Cardiac fibroblast (primary cell): ENCODE measurements around the gene TMEM231.
"Not testable (repeated sequence)": the region's sequence is repeated elsewhere in the genome, so short reads cannot be mapped to it uniquely, and the experiment has no call there.

ENCODE experiments used
- DNase-seq, 2 donors: peaks; one replicate each; pipeline versions ENCODE4 v3.0.0 to v3.0.0-alpha.2; 2010; ENCODE audit warnings: low read depth in 2 of 2
- H3K4me3 ChIP-seq, 2 donors: replicated peaks in 1 of 2; 1 replicate in 1 of 2; 2 replicates in 1 of 2; pipeline ENCODE4 v1.5.1; 2011; ENCODE audit warnings: low read depth in 2 of 2, low read length in 2 of 2, mild to moderate bottlenecking in 2 of 2, moderate library complexity in 1 of 2
- CTCF ChIP-seq: IDR thresholded peaks from one replicate; pipeline ENCODE4 v1.5.1; 2011; ENCODE audit warnings: low read depth, mild to moderate bottlenecking, low read length, inconsistent platforms

TMEM231 gene

GRCh38 chr16:75555707-75556430, at the start of gene TMEM231:
TSS of gene TMEM231 (minus strand) at chr16:75556252. CDS start at chr16:75556209, 43 bp downstream.
- peak within 1 kb of the TSS; percentile 80 to 87 for H3K4me3 ChIP-seq
- no peak for TF ChIP-seq CTCF
- DNase-seq, result peak; percentile 93 to 94

- no peak overlapping the region for H3K4me3 ChIP-seq
- DNase-seq, result no peak
- no peak for TF ChIP-seq CTCF
These were observed 47.2 kb upstream of the TMEM231 start for GRCh38 chr16:75603241-75603640.

- no peak overlapping the region for H3K4me3 ChIP-seq
- no peak for TF ChIP-seq CTCF
- no peak for DNase-seq
These were observed 43.6 kb upstream of the TMEM231 start for GRCh38 chr16:75599452-75600277.

GRCh38 chr16:75593825-75594820, 38.1 kb upstream of the TMEM231 start:
- DNase-seq, result peak; percentile 26 to 79
- no peak for TF ChIP-seq CTCF
- H3K4me3 ChIP-seq, result no peak overlapping the region

- no peak overlapping the region for H3K4me3 ChIP-seq
- DNase-seq, result no peak
- TF ChIP-seq CTCF, result no peak
These were observed 37.3 kb upstream of the TMEM231 start for GRCh38 chr16:75593308-75593707.

- not testable (repeated sequence) for H3K4me3 ChIP-seq
- peak; percentile 32 to 34 for DNase-seq
These were observed 35.9 kb upstream of the TMEM231 start for GRCh38 chr16:75591927-75592326.
